Measurements from ENCODE around the gene PCBP3.

Gene PCBP3

DNA sequence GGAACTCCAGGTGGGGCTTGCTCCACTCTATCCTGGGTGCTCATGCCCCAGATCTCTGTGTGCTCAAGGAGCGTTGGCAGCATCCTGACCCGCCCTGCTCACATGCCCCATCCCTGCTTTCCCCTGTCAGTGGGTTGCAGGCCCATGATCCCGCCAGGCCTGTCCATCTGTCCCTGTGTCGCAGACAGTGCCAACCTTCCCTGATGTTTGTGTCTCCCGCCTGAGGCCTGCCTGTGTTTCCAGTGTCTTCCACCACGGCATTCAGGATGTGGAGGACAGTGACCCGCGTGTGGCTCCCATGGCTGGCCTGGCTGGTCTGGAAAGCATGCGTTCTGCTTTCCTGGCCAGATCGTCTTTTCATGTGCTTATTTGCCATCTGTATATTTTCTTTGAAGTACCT, 82.9 kb downstream of the PCBP3 start:
- Histone ChIP-seq H3K4me1 (ENCODE audit: low read length) (no peaks in the 10 kb centered on the region), H3F3A (ENCODE audit: insufficient read depth, low read length) (no peaks in the 10 kb centered on the region), H3K36me3 (replicated peaks; ENCODE audit: insufficient read depth, low read length) (no peaks in the 10 kb centered on the region), H3K27me3 (replicated peaks; ENCODE audit: insufficient read depth, low read length) (no peaks in the 10 kb centered on the region), H3K9me2 (replicated peaks; ENCODE audit: insufficient read depth, low read length) (no peaks in the 10 kb centered on the region), H3K4me2 (ENCODE audit: low read depth, low read length) (no peak overlapping the region), H2AFZ (ENCODE audit: low read length) (no peak overlapping the region), H3K9ac (ENCODE audit: low read length) (no peak overlapping the region), H3K9me3 (replicated peaks; ENCODE audit: insufficient read depth, low read length) (no peaks in the 10 kb centered on the region), H3K27ac (ENCODE audit: low read length) (no peak overlapping the region), H3K4me3 (ENCODE audit: low read length) (no peak overlapping the region), H3K79me2 (ENCODE audit: low read length) (no peaks in the 10 kb centered on the region), H4K20me1 (ENCODE audit: insufficient read depth, low read length) (no peaks in the 10 kb centered on the region)
- DNase-seq, result no peak
- no peak for TF ChIP-seq EZH2phosphoT487 (IDR thresholded peaks at IDR 0.05; ENCODE audit: low read length)
- TF ChIP-seq EZH2 (optimal IDR thresholded peaks at IDR 0.05; ENCODE audit: low read depth, low read length), result no peak

DNA sequence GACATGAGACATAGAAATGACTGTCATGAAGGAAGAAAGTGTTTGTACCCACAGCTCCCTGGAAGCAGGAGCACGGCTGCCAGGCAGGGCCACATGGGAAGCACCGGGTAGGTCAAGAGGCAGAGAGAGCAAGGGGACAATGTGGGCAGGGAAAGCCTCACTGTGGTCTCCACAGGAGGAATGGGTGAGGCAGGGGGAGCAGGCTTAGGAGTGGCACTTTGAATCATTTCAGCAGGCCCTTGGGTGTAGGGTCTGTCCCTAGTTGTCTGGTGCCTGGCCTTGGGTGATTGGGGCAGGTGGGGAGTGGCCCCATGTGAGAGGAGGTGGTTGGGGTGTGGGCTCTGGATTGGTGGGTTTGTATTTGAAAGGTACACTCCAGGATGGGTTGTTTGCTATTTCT, 83.9 kb downstream of the PCBP3 start:
- H3F3A ChIP-seq (ENCODE audit: insufficient read depth, low read length), result no peaks in the 10 kb centered on the region
- no peaks in the 10 kb centered on the region for H4K20me1 ChIP-seq (ENCODE audit: insufficient read depth, low read length)
- no peak overlapping the region for H3K4me3 ChIP-seq (ENCODE audit: low read length)
- no peaks in the 10 kb centered on the region for H3K36me3 ChIP-seq (replicated peaks; ENCODE audit: insufficient read depth, low read length)
- H3K4me2 ChIP-seq (ENCODE audit: low read depth, low read length), result no peak overlapping the region
- no peak for DNase-seq
- H3K9me2 ChIP-seq (replicated peaks; ENCODE audit: insufficient read depth, low read length), result no peaks in the 10 kb centered on the region
- H2AFZ ChIP-seq (ENCODE audit: low read length), result no peak overlapping the region
- no peaks in the 10 kb centered on the region for H3K79me2 ChIP-seq (ENCODE audit: low read length)
- H3K9ac ChIP-seq (ENCODE audit: low read length), result no peak overlapping the region
- no peak overlapping the region for H3K27ac ChIP-seq (ENCODE audit: low read length)
- no peaks in the 10 kb centered on the region for H3K27me3 ChIP-seq (replicated peaks; ENCODE audit: insufficient read depth, low read length)
- H3K4me1 ChIP-seq (ENCODE audit: low read length), result no peaks in the 10 kb centered on the region
- TF ChIP-seq, protein P1, sequence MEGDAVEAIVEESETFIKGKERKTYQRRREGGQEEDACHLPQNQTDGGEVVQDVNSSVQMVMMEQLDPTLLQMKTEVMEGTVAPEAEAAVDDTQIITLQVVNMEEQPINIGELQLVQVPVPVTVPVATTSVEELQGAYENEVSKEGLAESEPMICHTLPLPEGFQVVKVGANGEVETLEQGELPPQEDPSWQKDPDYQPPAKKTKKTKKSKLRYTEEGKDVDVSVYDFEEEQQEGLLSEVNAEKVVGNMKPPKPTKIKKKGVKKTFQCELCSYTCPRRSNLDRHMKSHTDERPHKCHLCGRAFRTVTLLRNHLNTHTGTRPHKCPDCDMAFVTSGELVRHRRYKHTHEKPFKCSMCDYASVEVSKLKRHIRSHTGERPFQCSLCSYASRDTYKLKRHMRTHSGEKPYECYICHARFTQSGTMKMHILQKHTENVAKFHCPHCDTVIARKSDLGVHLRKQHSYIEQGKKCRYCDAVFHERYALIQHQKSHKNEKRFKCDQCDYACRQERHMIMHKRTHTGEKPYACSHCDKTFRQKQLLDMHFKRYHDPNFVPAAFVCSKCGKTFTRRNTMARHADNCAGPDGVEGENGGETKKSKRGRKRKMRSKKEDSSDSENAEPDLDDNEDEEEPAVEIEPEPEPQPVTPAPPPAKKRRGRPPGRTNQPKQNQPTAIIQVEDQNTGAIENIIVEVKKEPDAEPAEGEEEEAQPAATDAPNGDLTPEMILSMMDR (IDR thresholded peaks at IDR 0.05; ENCODE audit: low read length), result no peak
- TF ChIP-seq EZH2 (optimal IDR thresholded peaks at IDR 0.05; ENCODE audit: low read depth, low read length) (no peak), EZH2phosphoT487 (IDR thresholded peaks at IDR 0.05; ENCODE audit: low read length) (no peak)
- no peaks in the 10 kb centered on the region for H3K9me3 ChIP-seq (replicated peaks; ENCODE audit: insufficient read depth, low read length)

DNA sequence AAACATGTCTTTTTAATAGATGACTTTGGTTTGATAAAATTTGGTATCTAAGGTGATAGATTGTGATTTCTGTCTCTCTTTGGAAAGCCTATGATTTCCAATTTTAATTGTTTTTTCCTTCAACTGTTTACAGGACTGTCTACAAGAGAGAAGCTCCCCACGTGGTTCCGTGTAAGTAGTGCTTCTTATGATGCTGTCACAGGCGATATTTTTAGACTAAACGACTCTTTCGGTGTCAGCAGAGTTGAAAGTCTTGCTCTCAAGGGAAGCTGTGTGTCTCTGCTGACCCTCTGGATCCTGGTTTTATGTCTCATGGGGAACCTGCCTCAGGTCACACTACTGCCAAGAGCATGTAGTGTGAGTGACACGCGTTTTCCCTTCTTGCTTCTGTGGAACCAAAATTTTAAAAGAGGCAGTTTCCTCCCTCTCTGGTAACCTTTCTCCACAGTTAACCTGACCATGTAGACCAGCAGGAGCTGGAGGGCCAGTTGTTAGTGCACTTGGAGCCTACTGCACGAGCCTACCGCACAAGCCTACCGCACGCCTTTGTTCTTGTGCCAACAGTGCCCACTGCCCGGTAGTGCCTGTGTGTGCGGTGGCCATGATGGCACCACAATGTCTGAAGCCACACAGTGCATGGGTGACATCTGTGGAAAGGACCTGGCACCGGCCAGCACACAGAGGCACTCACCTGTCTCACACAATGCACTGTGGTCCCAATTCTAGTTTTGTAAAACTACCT, 91.9 kb downstream of the PCBP3 start:
- Histone ChIP-seq H3K9me3 (replicated peaks; ENCODE audit: insufficient read depth, low read length) (no peaks in the 10 kb centered on the region), H3K9ac (ENCODE audit: low read length) (no peak overlapping the region; the same call in 1 of the 2 replicates), H3K36me3 (replicated peaks; ENCODE audit: insufficient read depth, low read length) (no peaks in the 10 kb centered on the region), H3K27me3 (replicated peaks; ENCODE audit: insufficient read depth, low read length) (no peaks in the 10 kb centered on the region), H3K79me2 (ENCODE audit: low read length) (no peaks in the 10 kb centered on the region), H3K4me1 (ENCODE audit: low read length) (peaks cover 17% of the 10 kb centered on the region), H3K4me3 (ENCODE audit: low read length) (no peak overlapping the region), H2AFZ (ENCODE audit: low read length) (peak overlapping the region; percentile 23), H3K9me2 (replicated peaks; ENCODE audit: insufficient read depth, low read length) (no peaks in the 10 kb centered on the region), H3F3A (ENCODE audit: insufficient read depth, low read length) (no peaks in the 10 kb centered on the region), H3K4me2 (ENCODE audit: low read depth, low read length) (peak overlapping the region; percentile 27), H3K27ac (ENCODE audit: low read length) (peak overlapping the region; percentile 36), H4K20me1 (ENCODE audit: insufficient read depth, low read length) (no peaks in the 10 kb centered on the region)
- DNase-seq, result peak; percentile 94
- TF ChIP-seq EZH2 (optimal IDR thresholded peaks at IDR 0.05; ENCODE audit: low read depth, low read length), result no peak
- TF ChIP-seq, protein P1 (IDR thresholded peaks at IDR 0.05; ENCODE audit: low read length), result no peak
- no peak for TF ChIP-seq EZH2phosphoT487 (IDR thresholded peaks at IDR 0.05; ENCODE audit: low read length)

All from MM.1S (cell line).